ENCODE measurements around the gene SLC22A23. TPM values are rescaled to one million over a fixed set of nuclear protein-coding genes. Genes with fewer than 3 reads are reported as not detected.

SLC22A23 gene
- total RNA-seq, 1 experiment from 2014 or later: 5.7 TPM

- TF ChIP-seq EZH2 (IDR thresholded peaks at IDR 0.05; ENCODE audit: low read length, unreplicated experiment) (no peak), CTCF (conservative IDR thresholded peaks at IDR 0.05; ENCODE audit: low read depth, low read length) (no peak), EZH2phosphoT487 (IDR thresholded peaks at IDR 0.05; ENCODE audit: borderline replicate concordance, low read length) (no peak)
- Histone ChIP-seq H3K36me3 (ENCODE audit: low read depth, low read length) (no peaks in the 10 kb centered on the region), H2AFZ (ENCODE audit: low read length) (no peak overlapping the region), H3K9me3 (ENCODE audit: low read length) (no peaks in the 10 kb centered on the region), H3K4me2 (ENCODE audit: low read length) (no peak overlapping the region), H3K9me2 (replicated peaks; ENCODE audit: low read length) (no peaks in the 10 kb centered on the region), H3K4me1 (ENCODE audit: insufficient read depth, low read length) (peaks cover 11% of the 10 kb centered on the region), H3K79me2 (ENCODE audit: low read length) (no peaks in the 10 kb centered on the region), H4K20me1 (ENCODE audit: low read length) (no peaks in the 10 kb centered on the region), H3F3A (ENCODE audit: low read length, unreplicated experiment) (no peaks in the 10 kb centered on the region), H3K4me3 (ENCODE audit: low read length) (no peak overlapping the region), H3K27me3 (ENCODE audit: low read length) (no peaks in the 10 kb centered on the region), H3K27ac (ENCODE audit: low read length) (no peak overlapping the region), H3K9ac (ENCODE audit: low read length) (no peak overlapping the region)
- ChIA-PET CTCF (no interaction called here), POLR2A (ENCODE audit: unreplicated experiment) (no interaction called here)
- DNase-seq (no peak), ATAC-seq (no peak)
- no TSS peak for BruUV-seq (replicated peaks)
- intact Hi-C loops (cut with micrococcal nuclease): no loop called here
Measured at GRCh38 chr6:3468585-3468984, 11.7 kb upstream of the SLC22A23 start.

- Histone ChIP-seq H3K4me3 (ENCODE audit: low read length) (no peak overlapping the region), H3K4me1 (ENCODE audit: insufficient read depth, low read length) (peaks cover 7% of the 10 kb centered on the region), H2AFZ (ENCODE audit: low read length) (no peak overlapping the region), H3K9me3 (ENCODE audit: low read length) (no peaks in the 10 kb centered on the region), H3K9me2 (replicated peaks; ENCODE audit: low read length) (no peaks in the 10 kb centered on the region), H3F3A (ENCODE audit: low read length, unreplicated experiment) (no peaks in the 10 kb centered on the region), H3K4me2 (ENCODE audit: low read length) (no peak overlapping the region), H3K36me3 (ENCODE audit: low read depth, low read length) (no peaks in the 10 kb centered on the region), H3K27ac (ENCODE audit: low read length) (no peak overlapping the region), H3K27me3 (ENCODE audit: low read length) (no peaks in the 10 kb centered on the region), H3K9ac (ENCODE audit: low read length) (no peak overlapping the region), H4K20me1 (ENCODE audit: low read length) (no peaks in the 10 kb centered on the region), H3K79me2 (ENCODE audit: low read length) (no peaks in the 10 kb centered on the region)
- no peak for ATAC-seq
- DNase-seq: no peak
- ChIA-PET POLR2A (ENCODE audit: unreplicated experiment) (no interaction called here), CTCF (no interaction called here)
- no TSS peak for BruUV-seq (replicated peaks)
- intact Hi-C loops (cut with micrococcal nuclease): no loop called here
- TF ChIP-seq EZH2 (IDR thresholded peaks at IDR 0.05; ENCODE audit: low read length, unreplicated experiment) (no peak), EZH2phosphoT487 (IDR thresholded peaks at IDR 0.05; ENCODE audit: borderline replicate concordance, low read length) (no peak), CTCF (conservative IDR thresholded peaks at IDR 0.05; ENCODE audit: low read depth, low read length) (no peak)
Measured at GRCh38 chr6:3467996-3468395, 11.1 kb upstream of the SLC22A23 start.

GRCh38 chr6:3466488-3467219, 9.8 kb upstream of the SLC22A23 start:
- H2AFZ ChIP-seq (ENCODE audit: low read length): no peak overlapping the region
- no peaks in the 10 kb centered on the region for H3K9me3 ChIP-seq (ENCODE audit: low read length)
- no peaks in the 10 kb centered on the region for H3K9me2 ChIP-seq (replicated peaks; ENCODE audit: low read length)
- no peaks in the 10 kb centered on the region for H3K79me2 ChIP-seq (ENCODE audit: low read length)
- H3K27ac ChIP-seq (ENCODE audit: low read length): no peak overlapping the region
- intact Hi-C loops (cut with micrococcal nuclease): no loop called here
- H3K4me1 ChIP-seq (ENCODE audit: insufficient read depth, low read length): no peaks in the 10 kb centered on the region
- no peaks in the 10 kb centered on the region for H3K36me3 ChIP-seq (ENCODE audit: low read depth, low read length)
- H3F3A ChIP-seq (ENCODE audit: low read length, unreplicated experiment): no peaks in the 10 kb centered on the region
- no peak overlapping the region for H3K9ac ChIP-seq (ENCODE audit: low read length)
- no peak for TF ChIP-seq CTCF (conservative IDR thresholded peaks at IDR 0.05; ENCODE audit: low read depth, low read length)
- TF ChIP-seq EZH2phosphoT487 (IDR thresholded peaks at IDR 0.05; ENCODE audit: borderline replicate concordance, low read length): no peak
- no peak for TF ChIP-seq EZH2 (IDR thresholded peaks at IDR 0.05; ENCODE audit: low read length, unreplicated experiment)
- ATAC-seq (no peak), DNase-seq (no peak)
- H4K20me1 ChIP-seq (ENCODE audit: low read length): no peaks in the 10 kb centered on the region
- H3K27me3 ChIP-seq (ENCODE audit: low read length): no peaks in the 10 kb centered on the region
- POLR2A ChIA-PET (ENCODE audit: unreplicated experiment): no interaction called here
- CTCF ChIA-PET: no interaction called here
- no TSS peak for BruUV-seq (replicated peaks)
- H3K4me3 ChIP-seq (ENCODE audit: low read length): no peak overlapping the region
- H3K4me2 ChIP-seq (ENCODE audit: low read length): no peak overlapping the region

All from PC-3 (cell line).